ENCODE results near the gene FOXE3. TPM values are rescaled to one million over a fixed set of nuclear protein-coding genes. Genes with fewer than 3 reads are reported as not detected.
A peak's percentile ranks its signal among the peaks of the same experiment; 100 is the strongest.

Gene FOXE3
- total RNA-seq, 2 donors from 2014 or later: not detected

DNA sequence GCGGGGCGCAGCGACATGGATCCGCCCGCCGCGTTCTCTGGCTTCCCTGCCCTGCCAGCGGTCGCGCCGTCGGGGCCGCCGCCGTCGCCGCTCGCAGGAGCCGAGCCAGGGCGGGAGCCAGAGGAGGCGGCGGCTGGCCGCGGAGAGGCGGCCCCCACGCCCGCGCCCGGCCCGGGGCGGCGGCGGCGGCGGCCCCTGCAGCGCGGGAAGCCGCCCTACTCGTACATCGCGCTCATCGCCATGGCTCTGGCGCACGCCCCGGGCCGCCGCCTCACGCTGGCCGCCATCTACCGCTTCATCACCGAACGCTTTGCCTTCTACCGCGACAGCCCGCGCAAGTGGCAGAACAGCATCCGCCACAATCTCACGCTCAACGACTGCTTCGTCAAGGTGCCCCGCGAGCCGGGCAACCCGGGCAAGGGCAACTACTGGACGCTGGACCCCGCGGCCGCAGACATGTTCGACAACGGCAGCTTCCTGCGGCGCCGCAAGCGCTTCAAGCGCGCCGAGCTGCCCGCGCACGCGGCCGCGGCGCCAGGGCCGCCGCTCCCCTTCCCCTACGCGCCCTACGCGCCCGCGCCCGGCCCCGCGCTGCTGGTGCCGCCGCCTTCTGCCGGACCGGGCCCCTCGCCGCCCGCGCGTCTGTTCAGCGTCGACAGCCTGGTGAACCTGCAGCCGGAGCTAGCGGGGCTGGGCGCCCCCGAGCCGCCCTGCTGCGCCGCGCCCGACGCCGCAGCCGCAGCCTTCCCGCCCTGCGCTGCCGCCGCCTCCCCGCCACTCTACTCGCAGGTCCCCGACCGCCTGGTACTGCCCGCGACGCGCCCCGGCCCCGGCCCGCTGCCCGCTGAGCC lies 459 bp downstream of the FOXE3 start:
- H3K36me3 ChIP-seq: no peaks in the 10 kb centered on the region
- H3K4me3 ChIP-seq: peak overlapping the region in 1 of 2 donors; percentile 27
- TF ChIP-seq, protein P1, sequence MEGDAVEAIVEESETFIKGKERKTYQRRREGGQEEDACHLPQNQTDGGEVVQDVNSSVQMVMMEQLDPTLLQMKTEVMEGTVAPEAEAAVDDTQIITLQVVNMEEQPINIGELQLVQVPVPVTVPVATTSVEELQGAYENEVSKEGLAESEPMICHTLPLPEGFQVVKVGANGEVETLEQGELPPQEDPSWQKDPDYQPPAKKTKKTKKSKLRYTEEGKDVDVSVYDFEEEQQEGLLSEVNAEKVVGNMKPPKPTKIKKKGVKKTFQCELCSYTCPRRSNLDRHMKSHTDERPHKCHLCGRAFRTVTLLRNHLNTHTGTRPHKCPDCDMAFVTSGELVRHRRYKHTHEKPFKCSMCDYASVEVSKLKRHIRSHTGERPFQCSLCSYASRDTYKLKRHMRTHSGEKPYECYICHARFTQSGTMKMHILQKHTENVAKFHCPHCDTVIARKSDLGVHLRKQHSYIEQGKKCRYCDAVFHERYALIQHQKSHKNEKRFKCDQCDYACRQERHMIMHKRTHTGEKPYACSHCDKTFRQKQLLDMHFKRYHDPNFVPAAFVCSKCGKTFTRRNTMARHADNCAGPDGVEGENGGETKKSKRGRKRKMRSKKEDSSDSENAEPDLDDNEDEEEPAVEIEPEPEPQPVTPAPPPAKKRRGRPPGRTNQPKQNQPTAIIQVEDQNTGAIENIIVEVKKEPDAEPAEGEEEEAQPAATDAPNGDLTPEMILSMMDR (IDR thresholded peaks at IDR 0.05): no peak
- peaks cover 4 to 7% of the 10 kb centered on the region in 2 donors for H3K27me3 ChIP-seq
- no peak overlapping the region for H3K27ac ChIP-seq
- no peaks in the 10 kb centered on the region for H3K9me3 ChIP-seq
- no peaks in the 10 kb centered on the region for H3K4me1 ChIP-seq
- DNase-seq (ENCODE audit: low spot score): no peak

DNA sequence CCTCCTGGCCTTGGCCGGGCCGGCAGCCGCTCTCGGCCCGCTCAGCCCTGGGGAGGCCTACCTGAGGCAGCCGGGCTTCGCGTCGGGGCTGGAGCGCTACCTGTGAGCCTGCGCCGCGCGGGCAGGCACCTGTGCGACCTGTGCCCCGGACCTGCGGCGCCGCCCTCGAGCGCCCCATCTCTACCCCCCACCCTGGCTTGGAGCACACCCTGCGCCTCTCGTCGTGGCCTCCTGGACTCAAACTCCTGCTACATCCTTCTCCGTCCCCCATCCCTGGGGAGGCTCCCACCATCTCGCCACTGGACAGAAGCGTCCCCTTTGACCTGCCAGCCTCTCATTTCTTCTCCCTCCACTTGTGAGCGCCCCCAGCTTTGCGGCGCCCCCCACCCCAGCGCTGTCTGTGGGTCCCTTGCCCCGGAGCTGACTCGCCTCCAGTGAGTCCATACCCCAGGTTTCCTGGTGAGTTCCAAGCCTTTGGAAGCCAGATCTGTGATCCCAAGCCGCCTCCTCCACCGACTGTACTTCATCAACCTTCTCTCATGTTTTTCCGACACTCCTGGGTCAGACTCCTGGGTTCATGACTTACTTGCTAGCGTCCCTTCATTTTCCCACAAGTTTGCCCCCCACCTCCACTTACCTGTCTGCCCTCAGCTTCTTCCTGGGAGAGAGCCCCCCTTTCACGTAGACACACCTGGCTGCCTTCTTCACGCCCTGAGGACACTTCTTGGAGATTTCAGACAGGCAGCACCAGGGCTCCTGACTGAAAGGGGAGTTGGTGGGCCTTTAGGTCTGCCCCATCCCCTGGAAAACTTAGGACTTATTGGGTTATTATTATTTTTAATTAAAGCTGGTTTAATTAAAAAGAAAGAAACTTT lies 1.3 kb downstream of the FOXE3 start:
- no peaks in the 10 kb centered on the region for H3K4me1 ChIP-seq
- no peaks in the 10 kb centered on the region for H3K9me3 ChIP-seq
- TF ChIP-seq, protein P1 (IDR thresholded peaks at IDR 0.05): no peak
- no peak overlapping the region for H3K4me3 ChIP-seq
- H3K36me3 ChIP-seq: no peaks in the 10 kb centered on the region
- peaks cover 4 to 7% of the 10 kb centered on the region in 2 donors for H3K27me3 ChIP-seq
- no peak for DNase-seq (ENCODE audit: low spot score)
- H3K27ac ChIP-seq: no peak overlapping the region

DNA sequence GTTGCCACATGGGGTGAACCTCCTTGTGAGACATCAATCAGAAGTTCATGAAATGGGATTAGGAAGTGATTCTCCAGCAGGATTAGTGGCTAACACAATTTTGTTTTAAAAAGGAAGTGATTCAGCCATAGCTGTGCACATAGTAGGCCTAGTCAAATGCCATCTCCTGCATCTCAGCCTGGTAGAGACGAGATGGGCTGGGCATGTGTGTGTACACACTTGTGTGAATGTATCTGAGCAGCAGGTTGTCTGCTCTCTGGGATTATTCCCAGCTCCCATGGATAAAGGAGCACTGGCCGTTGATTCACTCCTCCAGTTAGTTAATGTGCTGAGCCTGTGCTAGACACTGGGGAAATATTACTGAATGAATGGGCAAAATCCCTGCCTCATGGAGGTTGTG lies 2.0 kb downstream of the FOXE3 start:
- TF ChIP-seq, protein P1 (IDR thresholded peaks at IDR 0.05): no peak
- Histone ChIP-seq H3K27me3 (peaks cover 4 to 7% of the 10 kb centered on the region in 2 donors), H3K27ac (no peak overlapping the region), H3K4me3 (no peak overlapping the region), H3K36me3 (no peaks in the 10 kb centered on the region), H3K9me3 (no peaks in the 10 kb centered on the region), H3K4me1 (no peaks in the 10 kb centered on the region)
- DNase-seq (ENCODE audit: low spot score): no peak

DNA sequence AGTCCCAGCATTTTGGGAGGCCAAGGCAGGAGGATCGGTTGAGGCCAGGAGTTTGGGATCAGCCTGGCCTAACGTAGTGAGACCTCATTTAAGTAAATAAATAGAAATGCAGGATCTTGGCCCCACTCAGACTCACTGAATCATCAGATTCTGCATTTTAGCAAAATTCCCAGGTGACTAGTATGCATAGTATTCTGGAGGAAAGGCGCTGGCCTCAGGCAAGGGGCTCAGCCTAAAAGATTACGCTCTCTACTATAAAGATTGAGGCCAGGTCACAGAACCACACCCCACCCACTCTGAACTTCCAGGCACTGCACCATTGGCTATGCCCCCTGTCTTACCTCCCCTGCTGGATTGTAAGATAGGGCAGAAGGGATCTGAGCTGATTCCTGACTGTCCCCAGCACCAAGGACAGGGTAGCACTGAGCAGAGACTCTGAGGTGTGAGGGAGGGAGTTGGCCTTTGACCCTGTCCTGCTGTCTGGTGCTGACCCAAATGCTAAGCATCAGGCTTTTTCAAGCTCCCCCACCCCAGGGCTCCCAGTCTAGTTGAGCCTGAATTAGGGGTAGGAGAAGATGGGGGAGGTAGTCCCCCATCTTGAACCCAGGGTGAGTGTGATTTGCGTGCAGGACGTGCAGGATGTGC lies 2.7 kb downstream of the FOXE3 start:
- Histone ChIP-seq H3K27ac (no peak overlapping the region), H3K4me1 (no peaks in the 10 kb centered on the region), H3K4me3 (no peak overlapping the region), H3K9me3 (no peaks in the 10 kb centered on the region), H3K27me3 (peaks cover 4 to 7% of the 10 kb centered on the region in 2 donors), H3K36me3 (no peaks in the 10 kb centered on the region)
- no peak for DNase-seq (ENCODE audit: low spot score)
- TF ChIP-seq, protein P1 (IDR thresholded peaks at IDR 0.05): no peak

DNA sequence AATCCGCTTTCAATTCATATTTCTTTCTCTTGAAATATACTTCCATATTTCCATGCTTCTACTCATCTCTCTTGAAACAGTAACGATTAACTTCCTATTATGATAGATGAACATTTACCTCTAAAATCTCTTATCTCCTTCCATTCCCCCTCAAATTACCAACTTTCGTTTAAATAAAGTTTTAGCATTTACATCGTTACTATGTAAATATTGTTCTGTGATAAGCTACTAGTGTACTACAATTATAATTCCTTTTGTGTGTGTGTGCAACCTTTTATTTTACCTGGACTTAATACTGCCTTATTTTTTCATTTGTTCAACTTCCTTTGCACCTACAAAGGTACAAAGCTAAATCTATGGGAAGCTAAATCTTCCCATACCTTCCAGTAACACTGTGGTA lies 4.5 kb downstream of the FOXE3 start:
- Histone ChIP-seq H3K4me1 (no peaks in the 10 kb centered on the region), H3K36me3 (no peaks in the 10 kb centered on the region), H3K9me3 (no peaks in the 10 kb centered on the region), H3K27ac (no peak overlapping the region), H3K4me3 (no peak overlapping the region), H3K27me3 (peaks cover 4 to 7% of the 10 kb centered on the region in 2 donors)
- TF ChIP-seq, protein P1 (IDR thresholded peaks at IDR 0.05): no peak
- no peak for DNase-seq (ENCODE audit: low spot score)
